Central memory CD8-positive, alpha-beta T cell (primary cell): ENCODE results near the gene TMEM150A.
"Not testable (repeated sequence)": the region's sequence is repeated elsewhere in the genome, so short reads cannot be mapped to it uniquely, and the experiment has no call there.

Experiments
- ATAC-seq: fragments of 150-1000 bp; cut with Tn5 transposase; replicated peaks from 2 replicates; pipeline ENCODE4 v1.10.0; 2022; ENCODE audit warnings: mild to moderate bottlenecking, moderate FRiP score, moderate number of reproducible peaks; ENCODE audit not compliant: poor library complexity, severe bottlenecking; ENCODE audit errors: extremely low read depth
- DNase-seq, 2 donors: peaks; one replicate each; pipeline ENCODE4 v3.0.0; 2021; ENCODE audit warnings: low spot score in 2 of 2
- H3K27ac Mint-ChIP-seq: one replicate; pipeline ENCODE4 v1.8.0; 2022; ENCODE audit warnings: low read depth, mild to moderate bottlenecking, moderate library complexity, mixed read lengths
- H3K27me3 Mint-ChIP-seq: one replicate; pipeline ENCODE4 v1.8.0; 2022; ENCODE audit warnings: mixed read lengths
- H3K36me3 Mint-ChIP-seq: one replicate; pipeline ENCODE4 v1.8.0; 2022; ENCODE audit warnings: mild to moderate bottlenecking, moderate library complexity, mixed read lengths; ENCODE audit not compliant: insufficient read depth
- H3K4me1 Mint-ChIP-seq: one replicate; pipeline ENCODE4 v1.8.0; 2022; ENCODE audit warnings: mixed read lengths
- H3K4me3 Mint-ChIP-seq: one replicate; pipeline ENCODE4 v1.8.0; 2022; ENCODE audit warnings: mild to moderate bottlenecking, moderate library complexity, mixed read lengths
- H3K9me3 Mint-ChIP-seq: one replicate; pipeline ENCODE4 v1.8.0; 2022; ENCODE audit warnings: mixed read lengths

Gene TMEM150A

GRCh38 chr2:85564144-85564563 lies 38.3 kb downstream of the TMEM150A start:
- Mint-ChIP-seq H3K36me3 (peaks cover 9% of the 10 kb centered on the region), H3K4me3 (no peak overlapping the region), H3K27me3 (no peaks in the 10 kb centered on the region), H3K9me3 (no peaks in the 10 kb centered on the region), H3K27ac (no peak overlapping the region), H3K4me1 (peaks cover 18% of the 10 kb centered on the region)
- no peak for DNase-seq
- ATAC-seq = no peak

DNA sequence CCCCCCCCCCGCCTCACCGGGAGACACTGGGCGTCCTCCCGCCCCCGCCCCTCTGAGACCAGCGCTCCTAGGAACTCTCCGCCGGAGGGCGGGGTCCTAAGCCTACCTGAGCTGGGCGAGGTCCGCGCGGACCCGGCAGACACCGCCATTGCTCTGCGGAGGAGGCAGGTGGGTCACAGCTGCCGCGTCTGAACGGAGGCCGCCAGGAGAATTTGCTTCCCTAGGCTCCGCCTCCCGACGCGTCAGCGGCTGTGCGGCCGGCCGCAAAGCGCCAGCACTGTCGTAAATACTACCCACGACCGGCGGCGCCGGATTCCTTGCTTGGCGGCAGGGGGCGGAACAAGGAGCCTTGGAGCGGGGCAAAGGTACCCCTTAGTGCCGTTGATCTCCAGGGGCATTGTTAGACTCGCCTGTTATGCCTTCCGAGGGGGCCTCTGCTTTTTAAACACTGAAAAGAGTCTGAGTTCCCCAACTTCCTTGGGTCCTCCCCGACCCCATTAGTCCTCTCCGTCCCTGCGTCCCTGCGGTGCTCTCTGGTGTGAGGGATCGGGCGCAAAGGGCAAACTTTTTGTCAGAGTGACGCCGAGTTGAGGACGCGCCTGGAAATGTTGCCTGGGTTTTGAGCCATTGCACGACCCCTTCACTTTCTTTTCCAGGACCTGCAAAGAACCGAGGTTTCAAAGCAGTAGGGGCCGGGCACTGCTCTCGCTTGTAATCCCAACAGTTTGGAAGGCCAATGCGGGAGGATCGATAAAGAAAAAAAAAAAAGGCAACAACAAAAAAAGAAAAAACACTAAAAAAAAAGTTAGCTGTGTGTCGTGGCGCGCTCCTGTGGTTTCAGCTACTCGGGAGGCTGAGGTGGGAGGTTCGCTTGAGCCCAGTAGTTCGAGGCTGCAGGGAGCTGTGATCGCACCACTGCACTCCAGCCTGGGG lies 41.0 kb downstream of the TMEM150A start, which contains the start of gene GGCX:
Gene GGCX (minus strand): TSS at position 214 of the 933 bp plus-strand sequence. CDS start 65 bp downstream, at position 149.
- H3K4me1 Mint-ChIP-seq = peaks cover 18% of the 10 kb centered on the region

GRCh38 chr2:85560812-85561279 lies 41.7 kb downstream of the TMEM150A start:
- Mint-ChIP-seq H3K27ac (peak overlapping the region; percentile 96), H3K36me3 (peaks cover 9% of the 10 kb centered on the region), H3K4me1 (peaks cover 18% of the 10 kb centered on the region), H3K9me3 (no peaks in the 10 kb centered on the region), H3K27me3 (no peaks in the 10 kb centered on the region), H3K4me3 (peak overlapping the region; percentile 93)
- peak; percentile 12 for ATAC-seq
- DNase-seq = no peak

More for the DNA sequence above, 41.0 kb downstream of the TMEM150A start, which contains the start of gene GGCX:
- no peaks in the 10 kb centered on the region for H3K27me3 Mint-ChIP-seq
- ATAC-seq (peak; percentile 93), DNase-seq (peak; percentile 71 to 83)
- H3K36me3 Mint-ChIP-seq = peaks cover 9% of the 10 kb centered on the region
- H3K27ac Mint-ChIP-seq = peak within 1 kb of the TSS; percentile 96
- peak within 1 kb of the TSS; percentile 93 for H3K4me3 Mint-ChIP-seq
- H3K9me3 Mint-ChIP-seq = no peaks in the 10 kb centered on the region

- Mint-ChIP-seq H3K4me1 (peaks cover 18% of the 10 kb centered on the region), H3K4me3 (peak overlapping the region; percentile 93), H3K27ac (peak overlapping the region; percentile 96)
- H3K9me3 Mint-ChIP-seq, H3K36me3 Mint-ChIP-seq, H3K27me3 Mint-ChIP-seq, DNase-seq, ATAC-seq: not testable (repeated sequence)
These were observed 42.1 kb downstream of the TMEM150A start for GRCh38 chr2:85560403-85560726.

DNA sequence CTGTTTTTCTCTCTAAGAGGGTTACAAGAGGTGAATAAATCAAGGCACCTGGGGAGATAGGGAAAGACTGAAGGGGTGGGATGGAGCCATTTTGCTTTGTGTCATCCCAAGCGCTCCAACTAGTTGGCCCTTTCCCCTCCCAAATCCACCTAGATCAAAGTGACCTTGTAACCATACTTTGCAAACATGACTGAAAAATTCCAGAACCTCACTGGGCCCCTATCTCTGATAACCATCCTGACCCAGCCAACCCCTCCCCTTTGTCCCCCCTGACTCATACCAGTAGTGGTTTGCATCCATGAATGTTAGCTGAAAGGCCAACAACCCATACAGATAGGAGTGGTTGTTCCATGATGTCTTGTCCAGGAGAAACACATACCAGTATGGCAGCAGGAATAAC lies 44.3 kb downstream of the TMEM150A start:
- Mint-ChIP-seq H3K36me3 (peaks cover 12% of the 10 kb centered on the region), H3K9me3 (no peaks in the 10 kb centered on the region), H3K4me3 (no peak overlapping the region), H3K4me1 (peaks cover 18% of the 10 kb centered on the region), H3K27me3 (no peaks in the 10 kb centered on the region), H3K27ac (no peak overlapping the region)
- DNase-seq = no peak
- no peak for ATAC-seq

- DNase-seq (no peak), ATAC-seq (no peak)
- no peak overlapping the region for H3K27ac Mint-ChIP-seq
- H3K36me3 Mint-ChIP-seq = peaks cover 15% of the 10 kb centered on the region
- H3K27me3 Mint-ChIP-seq = no peaks in the 10 kb centered on the region
- peaks cover 20% of the 10 kb centered on the region for H3K4me1 Mint-ChIP-seq
- H3K9me3 Mint-ChIP-seq = no peaks in the 10 kb centered on the region
- no peak overlapping the region for H3K4me3 Mint-ChIP-seq
These were observed 45.4 kb downstream of the TMEM150A start for GRCh38 chr2:85557130-85557529.

DNA sequence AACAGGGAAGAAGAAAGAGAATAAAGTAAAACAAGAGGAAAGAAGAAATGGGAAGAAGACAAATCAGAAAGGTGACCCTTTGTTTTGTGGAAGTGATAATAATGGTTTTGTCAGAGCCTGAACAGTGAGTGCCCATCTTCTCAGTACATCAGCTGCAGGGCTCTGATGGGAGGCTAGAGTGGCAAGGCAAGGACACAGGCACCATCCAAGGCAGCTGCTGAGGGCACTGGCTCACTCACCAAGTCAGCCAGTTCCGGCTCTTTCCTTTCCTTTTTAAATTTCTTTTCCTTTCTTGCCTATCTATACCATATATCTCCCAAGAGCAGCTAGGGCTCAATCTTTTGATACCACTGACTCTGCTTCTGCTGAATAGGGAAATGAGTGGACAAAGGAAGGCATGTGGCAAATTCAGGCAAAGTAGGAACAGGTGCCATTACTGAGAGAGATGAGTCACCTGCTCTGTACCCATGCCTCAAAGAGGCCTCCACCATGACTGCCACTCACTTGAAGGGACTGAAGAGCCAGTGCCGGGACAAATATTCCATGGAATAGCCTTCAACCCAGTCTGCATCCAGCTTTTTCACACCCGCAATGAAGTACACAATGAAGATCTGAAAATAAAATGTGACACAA lies 47.4 kb downstream of the TMEM150A start:
- H3K4me1 Mint-ChIP-seq = peaks cover 12% of the 10 kb centered on the region
- no peak overlapping the region for H3K4me3 Mint-ChIP-seq
- H3K36me3 Mint-ChIP-seq = peaks cover 17% of the 10 kb centered on the region
- H3K9me3 Mint-ChIP-seq = no peaks in the 10 kb centered on the region
- ATAC-seq (no peak), DNase-seq (no peak)
- no peaks in the 10 kb centered on the region for H3K27me3 Mint-ChIP-seq
- no peak overlapping the region for H3K27ac Mint-ChIP-seq

GRCh38 chr2:85553184-85553583 lies 49.3 kb downstream of the TMEM150A start:
- peaks cover 19% of the 10 kb centered on the region for H3K36me3 Mint-ChIP-seq
- ATAC-seq (no peak), DNase-seq (no peak)
- H3K27me3 Mint-ChIP-seq = no peaks in the 10 kb centered on the region
- no peaks in the 10 kb centered on the region for H3K9me3 Mint-ChIP-seq
- no peak overlapping the region for H3K4me3 Mint-ChIP-seq
- peaks cover 5% of the 10 kb centered on the region for H3K4me1 Mint-ChIP-seq
- H3K27ac Mint-ChIP-seq = no peak overlapping the region

- H3K27me3 Mint-ChIP-seq = no peaks in the 10 kb centered on the region
- ATAC-seq (peak; percentile 91), DNase-seq (peak; percentile 85 to 89)
- peaks cover 5% of the 10 kb centered on the region for H3K4me1 Mint-ChIP-seq
- no peak overlapping the region for H3K4me3 Mint-ChIP-seq
- peak overlapping the region; percentile 13 for H3K27ac Mint-ChIP-seq
- peaks cover 22% of the 10 kb centered on the region for H3K36me3 Mint-ChIP-seq
- no peaks in the 10 kb centered on the region for H3K9me3 Mint-ChIP-seq
These were observed 50.5 kb downstream of the TMEM150A start for GRCh38 chr2:85551698-85552678.

DNA sequence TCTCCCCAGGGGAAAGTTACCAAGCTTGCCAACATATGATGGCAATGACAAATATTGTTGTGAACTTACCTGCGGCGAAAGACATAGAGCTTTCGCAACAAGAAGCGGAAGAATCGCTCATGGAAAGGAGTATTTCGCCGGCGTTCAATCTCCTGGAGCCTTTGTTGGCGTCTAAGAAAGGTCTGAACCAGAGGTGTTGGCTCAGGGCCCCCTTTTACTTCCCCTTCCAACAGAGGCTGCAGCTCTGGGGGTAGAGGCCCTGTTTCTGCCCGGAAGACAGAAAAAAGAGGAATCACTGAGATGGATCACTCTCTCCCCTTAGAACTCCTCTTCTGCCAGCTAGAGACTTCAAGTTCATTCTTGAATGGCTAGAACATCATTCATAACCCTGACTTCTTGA lies 52.0 kb downstream of the TMEM150A start:
- Mint-ChIP-seq H3K27me3 (no peaks in the 10 kb centered on the region), H3K27ac (no peak overlapping the region), H3K4me1 (peaks cover 5% of the 10 kb centered on the region), H3K36me3 (peaks cover 24% of the 10 kb centered on the region), H3K4me3 (no peak overlapping the region), H3K9me3 (no peaks in the 10 kb centered on the region)
- DNase-seq = no peak
- no peak for ATAC-seq

DNA sequence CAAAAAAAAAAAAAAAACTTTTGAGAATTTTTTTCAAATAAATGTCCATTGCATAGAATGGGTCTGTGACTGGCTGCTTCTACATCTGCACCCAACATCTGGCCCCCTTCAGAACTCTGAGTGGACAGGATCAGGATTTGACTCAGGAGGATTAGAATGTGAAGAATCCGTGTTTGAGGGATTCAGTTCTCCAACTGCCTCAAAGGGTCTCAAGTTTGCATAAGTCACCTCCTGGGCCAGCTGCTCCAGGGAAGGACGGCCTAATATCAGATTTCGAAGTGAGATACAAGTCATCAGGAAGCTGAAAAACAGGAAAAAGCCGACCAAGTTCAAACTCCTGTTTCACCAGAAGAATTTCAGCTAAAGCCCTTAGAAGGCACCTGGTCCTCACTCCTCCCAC lies 52.7 kb downstream of the TMEM150A start:
- Mint-ChIP-seq H3K27ac (no peak overlapping the region), H3K4me3 (no peak overlapping the region), H3K27me3 (no peaks in the 10 kb centered on the region), H3K4me1 (peaks cover 5% of the 10 kb centered on the region), H3K9me3 (no peaks in the 10 kb centered on the region), H3K36me3 (peaks cover 28% of the 10 kb centered on the region)
- DNase-seq (no peak), ATAC-seq (no peak)

DNA sequence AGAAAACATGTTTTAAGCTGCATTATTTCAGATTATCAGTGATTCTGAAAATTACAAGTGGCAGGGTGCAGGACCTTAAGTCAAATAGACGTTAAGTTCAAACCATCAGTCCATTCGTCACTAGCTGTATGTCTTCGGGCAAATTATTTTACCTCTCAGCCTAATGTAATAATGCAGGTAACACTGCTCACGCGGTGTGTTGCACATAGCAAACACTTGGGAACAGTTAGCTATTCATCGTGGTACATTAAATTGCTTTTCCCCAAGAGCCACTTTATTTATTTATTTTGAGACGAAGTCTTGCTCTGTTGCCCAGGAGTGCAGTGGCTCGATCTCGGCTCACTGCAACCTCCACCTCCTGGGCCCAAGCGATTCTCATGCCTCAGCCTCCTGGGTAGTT lies 53.4 kb downstream of the TMEM150A start:
- Mint-ChIP-seq H3K36me3 (peaks cover 33% of the 10 kb centered on the region), H3K27ac (no peak overlapping the region), H3K27me3 (no peaks in the 10 kb centered on the region), H3K4me3 (no peak overlapping the region), H3K9me3 (no peaks in the 10 kb centered on the region), H3K4me1 (peaks cover 8% of the 10 kb centered on the region)
- DNase-seq = no peak
- no peak for ATAC-seq
